ENCODE data around the gene ZMAT5.

The ZMAT5 gene

DNA sequence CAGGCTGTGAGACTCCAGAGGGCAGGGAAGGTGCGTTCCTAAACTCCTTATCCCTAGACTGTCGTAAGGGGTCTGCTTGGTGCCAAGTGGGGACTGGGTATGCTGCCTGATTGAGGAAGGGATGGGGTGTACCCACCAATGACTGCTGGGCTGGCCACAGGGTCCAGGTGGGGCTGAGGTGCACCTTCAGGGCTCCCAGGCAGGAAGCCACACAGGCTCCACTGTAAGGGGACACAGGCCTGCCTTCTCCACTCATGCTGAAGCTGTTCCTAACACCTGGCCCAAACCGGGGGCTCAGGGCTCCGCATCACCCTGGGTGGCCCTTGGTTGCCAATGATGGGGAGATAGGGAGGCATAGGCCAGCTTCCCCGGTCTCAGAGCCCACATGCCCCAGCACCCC, 26.6 kb downstream of the ZMAT5 start:
- TF ChIP-seq TCF12 (IDR thresholded peaks at IDR 0.05; ENCODE audit: low read depth) (no peak), YY1 (IDR thresholded peaks at IDR 0.05; ENCODE audit: low read depth) (no peak), TAF1 (IDR thresholded peaks at IDR 0.05; ENCODE audit: low read depth) (no peak), EGR1 (IDR thresholded peaks at IDR 0.05) (no peak), RAD21 (IDR thresholded peaks at IDR 0.05; ENCODE audit: low read depth) (no peak), CEBPB (IDR thresholded peaks at IDR 0.05) (no peak), ZBTB7A (IDR thresholded peaks at IDR 0.05; ENCODE audit: low read depth) (no peak), FOXM1 (IDR thresholded peaks at IDR 0.05; ENCODE audit: borderline replicate concordance, low read depth) (no peak), EP300 (IDR thresholded peaks at IDR 0.05; ENCODE audit: borderline replicate concordance) (no peak), NFIC (IDR thresholded peaks at IDR 0.05) (no peak), CREB1 (IDR thresholded peaks at IDR 0.05; ENCODE audit: low read depth) (no peak), TEAD4 (IDR thresholded peaks at IDR 0.05) (no peak)
- TF ChIP-seq, protein P1, sequence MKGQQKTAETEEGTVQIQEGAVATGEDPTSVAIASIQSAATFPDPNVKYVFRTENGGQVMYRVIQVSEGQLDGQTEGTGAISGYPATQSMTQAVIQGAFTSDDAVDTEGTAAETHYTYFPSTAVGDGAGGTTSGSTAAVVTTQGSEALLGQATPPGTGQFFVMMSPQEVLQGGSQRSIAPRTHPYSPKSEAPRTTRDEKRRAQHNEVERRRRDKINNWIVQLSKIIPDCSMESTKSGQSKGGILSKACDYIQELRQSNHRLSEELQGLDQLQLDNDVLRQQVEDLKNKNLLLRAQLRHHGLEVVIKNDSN (IDR thresholded peaks at IDR 0.05): no peak
- TF ChIP-seq, protein P2, sequence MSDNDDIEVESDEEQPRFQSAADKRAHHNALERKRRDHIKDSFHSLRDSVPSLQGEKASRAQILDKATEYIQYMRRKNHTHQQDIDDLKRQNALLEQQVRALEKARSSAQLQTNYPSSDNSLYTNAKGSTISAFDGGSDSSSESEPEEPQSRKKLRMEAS (IDR thresholded peaks at IDR 0.05): no peak
- TF ChIP-seq, protein P3, sequence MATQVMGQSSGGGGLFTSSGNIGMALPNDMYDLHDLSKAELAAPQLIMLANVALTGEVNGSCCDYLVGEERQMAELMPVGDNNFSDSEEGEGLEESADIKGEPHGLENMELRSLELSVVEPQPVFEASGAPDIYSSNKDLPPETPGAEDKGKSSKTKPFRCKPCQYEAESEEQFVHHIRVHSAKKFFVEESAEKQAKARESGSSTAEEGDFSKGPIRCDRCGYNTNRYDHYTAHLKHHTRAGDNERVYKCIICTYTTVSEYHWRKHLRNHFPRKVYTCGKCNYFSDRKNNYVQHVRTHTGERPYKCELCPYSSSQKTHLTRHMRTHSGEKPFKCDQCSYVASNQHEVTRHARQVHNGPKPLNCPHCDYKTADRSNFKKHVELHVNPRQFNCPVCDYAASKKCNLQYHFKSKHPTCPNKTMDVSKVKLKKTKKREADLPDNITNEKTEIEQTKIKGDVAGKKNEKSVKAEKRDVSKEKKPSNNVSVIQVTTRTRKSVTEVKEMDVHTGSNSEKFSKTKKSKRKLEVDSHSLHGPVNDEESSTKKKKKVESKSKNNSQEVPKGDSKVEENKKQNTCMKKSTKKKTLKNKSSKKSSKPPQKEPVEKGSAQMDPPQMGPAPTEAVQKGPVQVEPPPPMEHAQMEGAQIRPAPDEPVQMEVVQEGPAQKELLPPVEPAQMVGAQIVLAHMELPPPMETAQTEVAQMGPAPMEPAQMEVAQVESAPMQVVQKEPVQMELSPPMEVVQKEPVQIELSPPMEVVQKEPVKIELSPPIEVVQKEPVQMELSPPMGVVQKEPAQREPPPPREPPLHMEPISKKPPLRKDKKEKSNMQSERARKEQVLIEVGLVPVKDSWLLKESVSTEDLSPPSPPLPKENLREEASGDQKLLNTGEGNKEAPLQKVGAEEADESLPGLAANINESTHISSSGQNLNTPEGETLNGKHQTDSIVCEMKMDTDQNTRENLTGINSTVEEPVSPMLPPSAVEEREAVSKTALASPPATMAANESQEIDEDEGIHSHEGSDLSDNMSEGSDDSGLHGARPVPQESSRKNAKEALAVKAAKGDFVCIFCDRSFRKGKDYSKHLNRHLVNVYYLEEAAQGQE (IDR thresholded peaks at IDR 0.05; ENCODE audit: low read depth): no peak

DNA sequence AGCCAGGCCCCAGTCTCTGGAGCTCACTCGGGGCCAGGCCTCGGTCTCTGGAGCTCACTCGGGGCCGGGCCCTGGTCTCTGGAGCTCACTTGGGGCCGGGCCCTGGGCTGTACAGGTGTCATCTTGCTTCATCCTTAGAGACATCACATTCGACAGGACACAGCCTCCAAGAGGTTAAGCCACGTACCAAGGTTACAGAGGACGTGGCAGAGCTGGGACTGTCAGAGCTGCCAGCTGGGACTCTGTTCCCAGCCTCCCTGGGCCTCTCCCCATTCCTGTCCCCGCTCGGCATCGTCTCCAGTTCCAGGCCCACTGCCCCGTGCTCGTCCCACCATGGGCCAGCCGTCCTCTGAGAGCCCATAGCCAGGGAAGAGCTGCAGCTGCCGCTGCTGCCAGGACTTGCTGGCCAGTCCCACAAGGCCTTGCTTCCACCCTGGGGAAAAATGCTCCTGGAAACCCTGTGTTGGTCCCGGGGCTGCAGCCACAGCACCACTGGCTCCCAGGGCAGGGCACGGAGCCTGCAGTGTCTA, 27.4 kb downstream of the ZMAT5 start:
- TF ChIP-seq RAD21 (IDR thresholded peaks at IDR 0.05; ENCODE audit: low read depth) (no peak), TCF12 (IDR thresholded peaks at IDR 0.05; ENCODE audit: low read depth) (no peak), ZBTB7A (IDR thresholded peaks at IDR 0.05; ENCODE audit: low read depth) (no peak), NFIC (IDR thresholded peaks at IDR 0.05) (no peak), CEBPB (IDR thresholded peaks at IDR 0.05) (no peak), TEAD4 (IDR thresholded peaks at IDR 0.05) (no peak), EGR1 (IDR thresholded peaks at IDR 0.05) (no peak), YY1 (IDR thresholded peaks at IDR 0.05; ENCODE audit: low read depth) (no peak), CREB1 (IDR thresholded peaks at IDR 0.05; ENCODE audit: low read depth) (no peak), FOXM1 (IDR thresholded peaks at IDR 0.05; ENCODE audit: borderline replicate concordance, low read depth) (no peak), EP300 (IDR thresholded peaks at IDR 0.05; ENCODE audit: borderline replicate concordance) (no peak)
- TF ChIP-seq, protein P2 (IDR thresholded peaks at IDR 0.05): no peak
- TF ChIP-seq, protein P1 (IDR thresholded peaks at IDR 0.05): no peak
- TF ChIP-seq, protein P3 (IDR thresholded peaks at IDR 0.05; ENCODE audit: low read depth): no peak

DNA sequence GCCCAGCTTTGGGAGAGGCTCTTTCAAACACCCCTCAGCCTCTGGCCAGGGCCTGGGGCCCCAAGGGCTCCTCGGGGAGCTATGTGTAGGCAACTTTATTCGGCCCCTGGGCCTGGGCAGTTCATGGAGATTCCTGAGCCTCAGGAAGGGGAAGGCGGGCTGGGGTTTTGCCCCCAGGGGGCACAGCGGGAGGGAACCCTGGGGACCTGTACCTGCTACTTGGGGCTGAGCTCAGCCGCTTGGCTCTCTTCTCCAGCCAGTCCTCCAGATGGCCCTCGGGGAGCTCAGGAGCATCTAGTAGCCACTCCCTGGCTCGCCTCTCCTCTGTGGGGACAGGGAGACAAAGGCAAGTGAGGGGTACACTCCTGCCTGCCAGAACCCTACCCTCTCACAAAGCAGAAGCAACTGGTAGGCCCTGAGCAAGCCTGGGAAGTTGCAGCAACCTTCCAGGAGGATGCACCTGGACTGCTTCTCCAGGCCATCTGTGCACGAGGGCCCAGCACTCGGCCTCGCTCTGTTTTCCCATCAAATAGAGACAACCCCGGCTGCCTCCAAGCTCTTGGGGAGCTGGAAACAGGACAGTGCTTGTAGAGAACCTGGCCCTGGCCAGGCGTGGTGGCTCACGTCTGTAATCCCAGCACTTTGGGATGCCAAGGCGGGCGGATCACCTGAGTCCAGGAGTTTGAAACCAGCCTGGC, 28.5 kb downstream of the ZMAT5 start:
- TF ChIP-seq, protein P3 (IDR thresholded peaks at IDR 0.05; ENCODE audit: low read depth): no peak
- TF ChIP-seq ZBTB7A (IDR thresholded peaks at IDR 0.05; ENCODE audit: low read depth): peak; percentile 71
- TF ChIP-seq EGR1 (IDR thresholded peaks at IDR 0.05): no peak
- no peak for TF ChIP-seq TAF1 (IDR thresholded peaks at IDR 0.05; ENCODE audit: low read depth)
